ENCODE measurements around the gene NFIX. TPM values are rescaled to one million over a fixed set of nuclear protein-coding genes. Genes with fewer than 3 reads are reported as not detected.

Gene NFIX
- polyA plus RNA-seq, 1 donor (not counting 4 experiments of a cell fraction or from before 2014, with no cell fraction given) = 5.2 TPM

DNA sequence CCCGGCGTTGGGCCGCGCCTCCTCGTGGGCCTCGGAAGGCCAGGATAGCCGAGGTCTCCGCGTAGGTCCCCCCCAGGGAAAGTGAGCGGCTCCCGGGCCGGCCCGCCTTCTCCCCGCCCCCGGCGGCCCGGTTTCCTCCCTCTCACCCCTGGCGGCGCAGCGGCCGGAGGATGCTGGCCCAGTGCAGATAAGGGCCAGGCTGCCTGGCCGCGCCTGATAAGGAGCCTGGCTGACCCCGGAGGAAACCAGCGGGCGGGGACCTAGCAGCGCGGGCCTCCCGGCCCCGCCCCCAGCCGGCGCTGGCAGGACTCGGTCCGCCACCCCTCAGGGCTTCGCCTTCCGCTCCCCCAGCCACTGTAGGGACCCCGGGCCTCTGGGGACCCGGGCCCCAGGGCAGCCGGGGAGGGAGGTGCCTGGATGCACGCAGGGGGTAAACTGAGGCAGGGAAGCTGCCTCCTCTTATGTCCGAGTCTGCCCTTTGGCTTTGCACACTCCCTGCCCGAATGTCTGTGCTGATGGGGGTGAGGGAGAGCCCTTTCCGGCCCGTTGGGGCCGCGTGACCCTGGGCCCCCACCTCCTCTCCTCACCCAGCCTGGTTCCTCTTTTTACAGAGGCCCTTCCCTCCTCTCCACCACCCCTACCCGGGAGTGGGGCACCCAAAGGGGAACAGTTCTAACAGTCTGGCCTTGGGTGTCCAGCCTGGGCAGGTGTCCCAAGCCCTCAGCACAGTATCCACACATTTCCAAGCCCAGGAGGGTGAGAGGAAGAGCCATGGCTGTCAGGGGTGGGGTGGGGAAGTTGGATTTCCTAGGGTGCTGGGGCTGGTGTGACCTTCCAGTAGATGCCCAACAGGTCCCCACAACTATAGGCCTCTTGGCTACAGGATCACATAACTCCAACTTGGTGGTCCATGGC lies 107.6 kb downstream of the NFIX start, which contains the start of gene LYL1:
LYL1 (minus strand) TSS at position 193 of the 915 bp plus-strand sequence. CDS start 1,687 bp downstream, outside the sequence.
- no peaks in the 10 kb centered on the region for H3K9me1 ChIP-seq (ENCODE audit: control insufficient read depth, extremely low read depth, insufficient read depth, low read length)
- TF ChIP-seq, protein P1, sequence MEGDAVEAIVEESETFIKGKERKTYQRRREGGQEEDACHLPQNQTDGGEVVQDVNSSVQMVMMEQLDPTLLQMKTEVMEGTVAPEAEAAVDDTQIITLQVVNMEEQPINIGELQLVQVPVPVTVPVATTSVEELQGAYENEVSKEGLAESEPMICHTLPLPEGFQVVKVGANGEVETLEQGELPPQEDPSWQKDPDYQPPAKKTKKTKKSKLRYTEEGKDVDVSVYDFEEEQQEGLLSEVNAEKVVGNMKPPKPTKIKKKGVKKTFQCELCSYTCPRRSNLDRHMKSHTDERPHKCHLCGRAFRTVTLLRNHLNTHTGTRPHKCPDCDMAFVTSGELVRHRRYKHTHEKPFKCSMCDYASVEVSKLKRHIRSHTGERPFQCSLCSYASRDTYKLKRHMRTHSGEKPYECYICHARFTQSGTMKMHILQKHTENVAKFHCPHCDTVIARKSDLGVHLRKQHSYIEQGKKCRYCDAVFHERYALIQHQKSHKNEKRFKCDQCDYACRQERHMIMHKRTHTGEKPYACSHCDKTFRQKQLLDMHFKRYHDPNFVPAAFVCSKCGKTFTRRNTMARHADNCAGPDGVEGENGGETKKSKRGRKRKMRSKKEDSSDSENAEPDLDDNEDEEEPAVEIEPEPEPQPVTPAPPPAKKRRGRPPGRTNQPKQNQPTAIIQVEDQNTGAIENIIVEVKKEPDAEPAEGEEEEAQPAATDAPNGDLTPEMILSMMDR (optimal IDR thresholded peaks at IDR 0.05 in 1 of 3, IDR thresholded peaks at IDR 0.05 in 1 of 3, conservative IDR thresholded peaks at IDR 0.05 in 1 of 3; ENCODE audit: extremely low read depth in 1 of 3, insufficient read depth in 2 of 3, low read length in 3 of 3) = no peak
- TF ChIP-seq EZH2 (IDR thresholded peaks at IDR 0.05; ENCODE audit: low read length) = no peak
- no peak within 1 kb of the TSS for H3K27ac ChIP-seq (ENCODE audit: control insufficient read depth, insufficient read depth, low read length)
- DNase-seq (ENCODE audit: low read depth, low spot score) = no peak
- peaks cover 3 to 12% of the 10 kb centered on the region in 2 experiments for H3K36me3 ChIP-seq (ENCODE audit: control insufficient read depth in 2 of 2, extremely low read depth in 1 of 2, insufficient read depth in 2 of 2, low read length in 2 of 2)
- H4K20me1 ChIP-seq (ENCODE audit: control insufficient read depth, extremely low read depth, insufficient read depth, low read length) = no peaks in the 10 kb centered on the region
- peak within 1 kb of the TSS in 1 of 3 experiments; percentile 43 for H3K4me3 ChIP-seq (ENCODE audit: control insufficient read depth in 2 of 3, extremely low read depth in 1 of 3, insufficient read depth in 2 of 3, low read depth in 1 of 3, low read length in 3 of 3)
- peak within 1 kb of the TSS; percentile 60 for H3K4me2 ChIP-seq (ENCODE audit: control insufficient read depth, extremely low read depth, insufficient read depth, low read depth, low read length)
- H3K9ac ChIP-seq (ENCODE audit: control insufficient read depth, extremely low read depth, insufficient read depth, low read length) = peak within 1 kb of the TSS; percentile 41
- no peaks in the 10 kb centered on the region for H3K27me3 ChIP-seq (ENCODE audit: control insufficient read depth, extremely low read depth, insufficient read depth, low read length)
- peaks cover 10% of the 10 kb centered on the region for H3K4me1 ChIP-seq (ENCODE audit: control insufficient read depth, extremely low read depth, insufficient read depth, low read length)
- H3K9me3 ChIP-seq (ENCODE audit: control insufficient read depth, low read depth, low read length) = no peaks in the 10 kb centered on the region
- no peak for FAIRE-seq
- H3K79me2 ChIP-seq (ENCODE audit: control insufficient read depth, insufficient read depth, low read length) = no peaks in the 10 kb centered on the region
- dilution Hi-C loops (cut with MboI; ENCODE audit: extremely low pct_ligation_motif_present, low sequenced_read_pairs) = no loop called here
- H2AFZ ChIP-seq (ENCODE audit: control insufficient read depth, low read length) = peak within 1 kb of the TSS; percentile 47

DNA sequence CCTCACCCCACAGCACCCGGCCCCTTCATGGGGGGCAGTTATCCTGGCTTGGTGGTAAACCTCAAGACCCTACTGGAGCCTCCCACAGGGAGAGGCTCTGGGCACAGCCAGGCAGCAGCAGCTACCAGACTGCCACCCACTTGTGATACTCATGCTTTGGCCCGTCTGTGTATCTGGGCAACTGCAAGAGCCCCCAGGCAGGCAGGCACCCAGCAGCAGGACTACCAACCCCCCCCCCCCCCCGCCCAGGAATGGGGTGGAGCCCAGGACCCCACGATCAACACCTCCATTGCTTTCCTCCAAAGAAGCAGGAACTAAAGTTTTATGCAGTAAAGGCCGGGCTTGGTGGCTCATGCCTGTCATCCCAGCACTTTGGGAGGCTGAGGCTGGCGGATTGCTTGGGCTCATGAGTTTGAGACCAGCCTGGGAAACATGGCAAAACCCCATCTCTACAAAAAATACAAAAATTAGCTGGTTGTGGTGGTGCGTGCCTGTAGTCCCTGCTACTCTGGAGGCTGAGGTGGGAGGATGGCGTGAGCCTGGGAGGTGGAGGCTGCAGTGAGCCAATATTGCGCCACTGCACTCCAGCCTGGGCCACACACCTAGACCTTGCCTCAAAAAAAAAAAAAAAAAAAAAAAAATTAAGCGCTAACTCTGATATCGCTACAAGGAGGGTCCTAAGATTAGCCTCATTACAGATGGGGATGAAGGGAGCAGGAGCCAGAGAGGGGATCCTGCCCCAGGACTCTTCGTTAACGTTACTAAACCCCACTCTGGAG lies 108.5 kb downstream of the NFIX start:
- Histone ChIP-seq H3K4me3 (ENCODE audit: control insufficient read depth in 2 of 3, extremely low read depth in 1 of 3, insufficient read depth in 2 of 3, low read depth in 1 of 3, low read length in 3 of 3) (no peak overlapping the region), H3K9ac (ENCODE audit: control insufficient read depth, extremely low read depth, insufficient read depth, low read length) (no peak overlapping the region), H2AFZ (ENCODE audit: control insufficient read depth, low read length) (no peak overlapping the region), H3K4me2 (ENCODE audit: control insufficient read depth, extremely low read depth, insufficient read depth, low read depth, low read length) (no peak overlapping the region), H3K9me1 (ENCODE audit: control insufficient read depth, extremely low read depth, insufficient read depth, low read length) (no peaks in the 10 kb centered on the region), H3K4me1 (ENCODE audit: control insufficient read depth, extremely low read depth, insufficient read depth, low read length) (peaks cover 8% of the 10 kb centered on the region), H4K20me1 (ENCODE audit: control insufficient read depth, extremely low read depth, insufficient read depth, low read length) (no peaks in the 10 kb centered on the region), H3K9me3 (ENCODE audit: control insufficient read depth, low read depth, low read length) (no peaks in the 10 kb centered on the region), H3K79me2 (ENCODE audit: control insufficient read depth, insufficient read depth, low read length) (no peaks in the 10 kb centered on the region), H3K36me3 (ENCODE audit: control insufficient read depth in 2 of 2, extremely low read depth in 1 of 2, insufficient read depth in 2 of 2, low read length in 2 of 2) (peaks cover 3 to 12% of the 10 kb centered on the region in 2 experiments), H3K27me3 (ENCODE audit: control insufficient read depth, extremely low read depth, insufficient read depth, low read length) (no peaks in the 10 kb centered on the region), H3K27ac (ENCODE audit: control insufficient read depth, insufficient read depth, low read length) (no peak overlapping the region)
- FAIRE-seq (no peak), DNase-seq (ENCODE audit: low read depth, low spot score) (no peak)
- TF ChIP-seq, protein P1 (optimal IDR thresholded peaks at IDR 0.05 in 1 of 3, IDR thresholded peaks at IDR 0.05 in 1 of 3, conservative IDR thresholded peaks at IDR 0.05 in 1 of 3; ENCODE audit: extremely low read depth in 1 of 3, insufficient read depth in 2 of 3, low read length in 3 of 3) = no peak
- no peak for TF ChIP-seq EZH2 (IDR thresholded peaks at IDR 0.05; ENCODE audit: low read length)
- dilution Hi-C loops (cut with MboI; ENCODE audit: extremely low pct_ligation_motif_present, low sequenced_read_pairs) = no loop called here
